Measurements from ENCODE around the gene LRRC56.
A peak's percentile ranks its signal among the peaks of the same experiment; 100 is the strongest.

LRRC56 gene

GRCh38 chr11:535210-535518 lies 2.2 kb upstream of the LRRC56 start:
- no peak for FAIRE-seq
- no peak for DNase-seq (ENCODE audit: insufficient read length, low spot score)
- no peak for TF ChIP-seq POLR2A (IDR thresholded peaks at IDR 0.05; ENCODE audit: low read depth, low read length)

GRCh38 chr11:535519-536454 lies 1.5 kb upstream of the LRRC56 start, which contains the start of gene HRAS:
TSS of gene HRAS (minus strand) at chr11:535576.
- DNase-seq (ENCODE audit: insufficient read length, low spot score): peak; percentile 100
- no peak for FAIRE-seq
- TF ChIP-seq POLR2A (IDR thresholded peaks at IDR 0.05; ENCODE audit: low read depth, low read length): peak; percentile 75

GRCh38 chr11:537622-538430 lies 499 bp downstream of the LRRC56 start:
- DNase-seq (ENCODE audit: insufficient read length, low spot score) (no peak), FAIRE-seq (no peak)
- no peak for TF ChIP-seq POLR2A (IDR thresholded peaks at IDR 0.05; ENCODE audit: low read depth, low read length)

GRCh38 chr11:538431-539051 lies 1.2 kb downstream of the LRRC56 start:
- FAIRE-seq (no peak), DNase-seq (ENCODE audit: insufficient read length, low spot score) (no peak)
- no peak for TF ChIP-seq POLR2A (IDR thresholded peaks at IDR 0.05; ENCODE audit: low read depth, low read length)

GRCh38 chr11:539971-540481 lies 2.7 kb downstream of the LRRC56 start:
- no peak for TF ChIP-seq POLR2A (IDR thresholded peaks at IDR 0.05; ENCODE audit: low read depth, low read length)
- FAIRE-seq (no peak), DNase-seq (ENCODE audit: insufficient read length, low spot score) (no peak)

GRCh38 chr11:540583-541432 lies 3.5 kb downstream of the LRRC56 start:
- no peak for DNase-seq (ENCODE audit: insufficient read length, low spot score)
- TF ChIP-seq POLR2A (IDR thresholded peaks at IDR 0.05; ENCODE audit: low read depth, low read length): no peak
- FAIRE-seq: no peak

GRCh38 chr11:541433-541885 lies 4.1 kb downstream of the LRRC56 start:
- DNase-seq (ENCODE audit: insufficient read length, low spot score) (no peak), FAIRE-seq (no peak)
- TF ChIP-seq POLR2A (IDR thresholded peaks at IDR 0.05; ENCODE audit: low read depth, low read length): no peak

GRCh38 chr11:544817-545166 lies 7.5 kb downstream of the LRRC56 start:
- no peak for TF ChIP-seq POLR2A (IDR thresholded peaks at IDR 0.05; ENCODE audit: low read depth, low read length)
- FAIRE-seq (no peak), DNase-seq (ENCODE audit: insufficient read length, low spot score) (no peak)

GRCh38 chr11:545171-545570 lies 7.8 kb downstream of the LRRC56 start:
- no peak for DNase-seq (ENCODE audit: insufficient read length, low spot score)
- FAIRE-seq: no peak
- TF ChIP-seq POLR2A (IDR thresholded peaks at IDR 0.05; ENCODE audit: low read depth, low read length): no peak

- TF ChIP-seq POLR2A (IDR thresholded peaks at IDR 0.05; ENCODE audit: low read depth, low read length): no peak
- FAIRE-seq (no peak), DNase-seq (ENCODE audit: insufficient read length, low spot score) (no peak)
Observed at GRCh38 chr11:548700-549603, 11.6 kb downstream of the LRRC56 start.

GRCh38 chr11:550021-550745 lies 12.9 kb downstream of the LRRC56 start:
- FAIRE-seq (no peak), DNase-seq (ENCODE audit: insufficient read length, low spot score) (no peak)
- no peak for TF ChIP-seq POLR2A (IDR thresholded peaks at IDR 0.05; ENCODE audit: low read depth, low read length)

GRCh38 chr11:550746-551085 lies 13.4 kb downstream of the LRRC56 start:
- no peak for DNase-seq (ENCODE audit: insufficient read length, low spot score)
- FAIRE-seq: no peak
- TF ChIP-seq POLR2A (IDR thresholded peaks at IDR 0.05; ENCODE audit: low read depth, low read length): no peak

Measured in H54 (cell line).